Activated CD4-positive, alpha-beta T cell treated with anti-CD3 and anti-CD28 coated beads, Interleukin-2, amount 10 ng/mL, durations not matched to agents 24 days and 14 days (primary cell): ENCODE results near the gene STEAP2. TPM values are rescaled to one million over a fixed set of nuclear protein-coding genes. Genes with fewer than 3 reads are reported as not detected.

Source experiments
- DNase-seq: peaks from one replicate; pipeline ENCODE4 v3.0.0; 2022
- H3K27ac Mint-ChIP-seq: one replicate; pipeline ENCODE4 v1.8.0; 2022; ENCODE audit warnings: mild to moderate bottlenecking, mixed read lengths
- H3K27me3 Mint-ChIP-seq: one replicate; pipeline ENCODE4 v1.8.0; 2022; ENCODE audit warnings: mixed read lengths
- H3K36me3 Mint-ChIP-seq: one replicate; pipeline ENCODE4 v1.8.0; 2022; ENCODE audit warnings: low read depth, mild to moderate bottlenecking, mixed read lengths
- H3K4me1 Mint-ChIP-seq: one replicate; pipeline ENCODE4 v1.8.0; 2021; ENCODE audit warnings: mixed read lengths
- H3K4me3 Mint-ChIP-seq: one replicate; pipeline ENCODE4 v1.8.0; 2022; ENCODE audit warnings: mild to moderate bottlenecking, moderate library complexity, mixed read lengths
- H3K9me3 Mint-ChIP-seq: one replicate; pipeline ENCODE4 v1.8.0; 2021; ENCODE audit warnings: mixed read lengths
- intact Hi-C: fragments of 100-400 bp; cut with micrococcal nuclease; formaldehyde crosslinking; loops from one replicate; pipeline ENCODE4 v1.15.1; 2023
- total RNA-seq: library from RNA; stranded (reverse); gene quantifications from 2 replicates; pipeline ENCODE4 v1.2.3, GENCODE V29; 2022

The STEAP2 gene
- total RNA-seq, 1 donor from 2014 or later, result not detected

- H3K4me1 Mint-ChIP-seq, result no peaks in the 10 kb centered on the region
- no peak for DNase-seq
- intact Hi-C loops, result no loop called here
- no peak overlapping the region for H3K27ac Mint-ChIP-seq
- peaks cover 10% of the 10 kb centered on the region for H3K27me3 Mint-ChIP-seq
- no peaks in the 10 kb centered on the region for H3K9me3 Mint-ChIP-seq
- H3K36me3 Mint-ChIP-seq, result no peaks in the 10 kb centered on the region
- H3K4me3 Mint-ChIP-seq, result no peak overlapping the region
Observed at GRCh38 chr7:90231304-90231703, 19.8 kb downstream of the STEAP2 start.

GRCh38 chr7:90232430-90232829 lies 20.9 kb downstream of the STEAP2 start:
- DNase-seq, result no peak
- Mint-ChIP-seq H3K9me3 (no peaks in the 10 kb centered on the region), H3K27ac (no peak overlapping the region), H3K36me3 (no peaks in the 10 kb centered on the region), H3K4me3 (no peak overlapping the region), H3K4me1 (no peaks in the 10 kb centered on the region), H3K27me3 (peaks cover 16% of the 10 kb centered on the region)
- intact Hi-C loops, result no loop called here

- Mint-ChIP-seq H3K27me3 (peaks cover 15% of the 10 kb centered on the region), H3K4me3 (no peak overlapping the region), H3K27ac (no peak overlapping the region), H3K9me3 (no peaks in the 10 kb centered on the region), H3K4me1 (no peaks in the 10 kb centered on the region), H3K36me3 (no peaks in the 10 kb centered on the region)
- no peak for DNase-seq
- intact Hi-C loops, result no loop called here
Observed at GRCh38 chr7:90233569-90233968, 22.0 kb downstream of the STEAP2 start.

- Mint-ChIP-seq H3K27ac (no peak overlapping the region), H3K27me3 (peaks cover 13% of the 10 kb centered on the region), H3K36me3 (no peaks in the 10 kb centered on the region), H3K4me1 (peaks cover 2% of the 10 kb centered on the region), H3K4me3 (no peak overlapping the region), H3K9me3 (no peaks in the 10 kb centered on the region)
- DNase-seq, result no peak
- intact Hi-C loops, result no loop called here
Observed at GRCh38 chr7:90236721-90237289, 25.3 kb downstream of the STEAP2 start.

GRCh38 chr7:90238022-90238421 lies 26.5 kb downstream of the STEAP2 start:
- Mint-ChIP-seq H3K27ac (no peak overlapping the region), H3K27me3 (peaks cover 20% of the 10 kb centered on the region), H3K36me3 (no peaks in the 10 kb centered on the region), H3K4me3 (no peak overlapping the region), H3K9me3 (no peaks in the 10 kb centered on the region), H3K4me1 (peaks cover 2% of the 10 kb centered on the region)
- intact Hi-C loops, result no loop called here
- DNase-seq, result no peak

- intact Hi-C loops, result no loop called here
- Mint-ChIP-seq H3K27me3 (peaks cover 23% of the 10 kb centered on the region), H3K9me3 (no peaks in the 10 kb centered on the region), H3K36me3 (no peaks in the 10 kb centered on the region), H3K4me3 (no peak overlapping the region), H3K27ac (no peak overlapping the region), H3K4me1 (peaks cover 2% of the 10 kb centered on the region)
- no peak for DNase-seq
Observed at GRCh38 chr7:90238583-90238982, 27.0 kb downstream of the STEAP2 start.

- H3K27me3 Mint-ChIP-seq, result peaks cover 27% of the 10 kb centered on the region
- intact Hi-C loops, result no loop called here
- no peaks in the 10 kb centered on the region for H3K36me3 Mint-ChIP-seq
- peaks cover 2% of the 10 kb centered on the region for H3K4me1 Mint-ChIP-seq
- no peak overlapping the region for H3K4me3 Mint-ChIP-seq
- no peaks in the 10 kb centered on the region for H3K9me3 Mint-ChIP-seq
- no peak for DNase-seq
- H3K27ac Mint-ChIP-seq, result no peak overlapping the region
Observed at GRCh38 chr7:90239050-90239449, 27.5 kb downstream of the STEAP2 start.

- Mint-ChIP-seq H3K4me3 (no peak overlapping the region), H3K27me3 (peaks cover 32% of the 10 kb centered on the region), H3K4me1 (peaks cover 6% of the 10 kb centered on the region), H3K27ac (no peak overlapping the region), H3K36me3 (no peaks in the 10 kb centered on the region), H3K9me3 (no peaks in the 10 kb centered on the region)
- intact Hi-C loops, result loop anchor here (10.0 kb wide), 1 partner anchor 355 kb away; the partner anchor contains the start of gene CDK14
- DNase-seq, result no peak
Observed at GRCh38 chr7:90239625-90240228, 28.2 kb downstream of the STEAP2 start.

GRCh38 chr7:90242369-90243168 lies 31.0 kb downstream of the STEAP2 start:
- peaks cover 45% of the 10 kb centered on the region for H3K27me3 Mint-ChIP-seq
- H3K4me3 Mint-ChIP-seq, result no peak overlapping the region
- no peaks in the 10 kb centered on the region for H3K9me3 Mint-ChIP-seq
- intact Hi-C loops, result loop anchor here (10.0 kb wide), 1 partner anchor 352 kb away; the partner anchor contains the start of gene CDK14
- DNase-seq, result no peak
- no peaks in the 10 kb centered on the region for H3K36me3 Mint-ChIP-seq
- peaks cover 12% of the 10 kb centered on the region for H3K4me1 Mint-ChIP-seq
- H3K27ac Mint-ChIP-seq, result no peak overlapping the region

GRCh38 chr7:90243556-90243955 lies 32.0 kb downstream of the STEAP2 start:
- Mint-ChIP-seq H3K36me3 (no peaks in the 10 kb centered on the region), H3K4me3 (peak overlapping the region; percentile 6), H3K27me3 (peaks cover 42% of the 10 kb centered on the region), H3K27ac (no peak overlapping the region), H3K9me3 (no peaks in the 10 kb centered on the region), H3K4me1 (peaks cover 12% of the 10 kb centered on the region)
- intact Hi-C loops, result loop anchor here (10.0 kb wide), 1 partner anchor 351 kb away; the partner anchor contains the start of gene CDK14
- no peak for DNase-seq

- Mint-ChIP-seq H3K4me3 (peak overlapping the region; percentile 85), H3K9me3 (no peaks in the 10 kb centered on the region), H3K36me3 (no peaks in the 10 kb centered on the region), H3K27ac (no peak overlapping the region), H3K27me3 (peaks cover 44% of the 10 kb centered on the region), H3K4me1 (peaks cover 12% of the 10 kb centered on the region)
- intact Hi-C loops, result loop anchor here (2.0 to 10.0 kb wide), 2 partner anchors 66 to 350 kb away; partner anchors contain the start of gene CDK14
- DNase-seq, result no peak
Observed at GRCh38 chr7:90244565-90244908, 33.0 kb downstream of the STEAP2 start.

- peak; percentile 96 for DNase-seq
- no peaks in the 10 kb centered on the region for H3K36me3 Mint-ChIP-seq
- H3K4me1 Mint-ChIP-seq, result peaks cover 10% of the 10 kb centered on the region
- H3K9me3 Mint-ChIP-seq, result no peaks in the 10 kb centered on the region
- H3K27me3 Mint-ChIP-seq, result peaks cover 47% of the 10 kb centered on the region
- peak within 1 kb of the TSS; percentile 85 for H3K4me3 Mint-ChIP-seq
- intact Hi-C loops, result loop anchor here (1.0 to 10.0 kb wide), 5 partner anchors 66 to 350 kb away; partner anchors contain the start of genes CDK14, CLDN12, GTPBP10 and STEAP1
- peak within 1 kb of the TSS; percentile 20 for H3K27ac Mint-ChIP-seq
Observed at GRCh38 chr7:90244909-90245851, 33.6 kb downstream of the STEAP2 start, which contains the start of gene CFAP69. CFAP69 (plus strand) TSS chr7:90245174; CDS start chr7:90245425, 251 bp downstream.

GRCh38 chr7:90246171-90246570 lies 34.6 kb downstream of the STEAP2 start:
- peaks cover 10% of the 10 kb centered on the region for H3K4me1 Mint-ChIP-seq

More at GRCh38 chr7:90246171-90246570, 34.6 kb downstream of the STEAP2 start:
- Mint-ChIP-seq H3K4me3 (peak overlapping the region; percentile 85), H3K27me3 (peaks cover 51% of the 10 kb centered on the region), H3K9me3 (no peaks in the 10 kb centered on the region), H3K36me3 (no peaks in the 10 kb centered on the region), H3K27ac (no peak overlapping the region)
- intact Hi-C loops, result loop anchor here (5.0 to 10.0 kb wide), 2 partner anchors 94 to 349 kb away; partner anchors contain the start of genes CDK14 and STEAP1
- DNase-seq, result no peak
